H1 (cell line): ENCODE data around the gene USP3. TPM values are rescaled to one million over a fixed set of nuclear protein-coding genes. Genes with fewer than 3 reads are reported as not detected.

Experiments used
- CTCF ChIA-PET: fragments of 300-600 bp; sonication (Branson Sonifier 250); formaldehyde crosslinking; loops from one replicate; lab custom pipeline; 2021; ENCODE audit not compliant: partially characterized antibody; lab: Charles Lee
- POLR2A ChIA-PET: fragments of 300-600 bp; sonication (Branson Sonifier 250); formaldehyde crosslinking; loops from one replicate; lab custom pipeline; 2021; ENCODE audit warnings: inconsistent platforms; ENCODE audit not compliant: partially characterized antibody; lab: Charles Lee
- DNase-seq, 2 experiments: peaks; one replicate each; pipeline versions ENCODE4 v3.0.0 to v3.0.0-alpha.2; 2010 to 2022; ENCODE audit warnings: low spot score in 2 of 2, low read depth in 1 of 2, mixed read lengths in 1 of 2
- FAIRE-seq: peaks from 2 replicates; lab custom pipeline; 2011; peaks lifted over from hg19 to GRCh38; lab: Jason Lieb, UNC
- H2AFZ ChIP-seq: 2 replicates; pipeline ENCODE4 v1.8.1; 2012; ENCODE audit warnings: low read length, inconsistent platforms
- H2AK5ac ChIP-seq: 2 replicates; pipeline ENCODE4 v1.6.1; 2013; ENCODE audit warnings: low read depth, low read length
- H2BK120ac ChIP-seq: replicated peaks from 2 replicates; pipeline ENCODE3; 2013; ENCODE audit warnings: low read depth, low read length, inconsistent platforms
- H2BK12ac ChIP-seq: 2 replicates; pipeline ENCODE4 v1.6.1; 2013; ENCODE audit warnings: low read depth, low read length
- H2BK15ac ChIP-seq: 2 replicates; pipeline ENCODE4 v1.6.1; 2013; ENCODE audit warnings: low read length
- H2BK20ac ChIP-seq: 2 replicates; pipeline ENCODE4 v1.6.1; 2013; ENCODE audit warnings: low read length
- H2BK5ac ChIP-seq: 2 replicates; pipeline ENCODE4 v1.6.1; 2013; ENCODE audit warnings: low read depth, low read length
- H3K14ac ChIP-seq: 2 replicates; pipeline ENCODE4 v1.6.1; 2013; ENCODE audit warnings: inconsistent platforms; ENCODE audit not compliant: insufficient read length
- H3K18ac ChIP-seq: 2 replicates; pipeline ENCODE4 v1.6.1; 2013; ENCODE audit warnings: low read length; ENCODE audit errors: extremely low read depth
- H3K23ac ChIP-seq: 2 replicates; pipeline ENCODE4 v1.6.1; 2013; ENCODE audit warnings: inconsistent platforms; ENCODE audit not compliant: insufficient read length
- H3K23me2 ChIP-seq: 2 replicates; pipeline ENCODE4 v1.6.1; 2013; ENCODE audit warnings: low read depth, low read length
- H3K27ac ChIP-seq: 2 replicates; pipeline ENCODE4 v1.6.1; 2011; ENCODE audit warnings: low read depth, low read length, inconsistent platforms
- H3K27me3 ChIP-seq, 4 experiments: replicated peaks in 1 of 4; 1 replicate in 1 of 4; 2 replicates in 3 of 4; pipeline versions ENCODE4 v1.6.1 to v1.8.1; 2011 to 2013; ENCODE audit warnings: low read length in 3 of 4, mild to moderate bottlenecking in 3 of 4, inconsistent platforms in 2 of 4, mixed read lengths in 2 of 4, moderate library complexity in 1 of 4; ENCODE audit not compliant: control insufficient read depth in 3 of 4, insufficient read depth in 3 of 4; ENCODE audit errors: extremely low read depth in 1 of 4
- H3K36me3 ChIP-seq, 4 experiments: 2 replicates each; pipeline versions ENCODE4 v1.6.1 to v1.8.1; 2011 to 2013; ENCODE audit warnings: mild to moderate bottlenecking in 4 of 4, low read length in 3 of 4, moderate library complexity in 2 of 4, control low read depth in 1 of 4, inconsistent platforms in 1 of 4; ENCODE audit not compliant: insufficient read depth in 4 of 4, control insufficient read depth in 2 of 4
- H3K4ac ChIP-seq: replicated peaks from 2 replicates; pipeline ENCODE3; 2013; ENCODE audit warnings: low read length, low read depth, mixed read lengths, inconsistent platforms; ENCODE audit not compliant: insufficient read length
- H3K4me1 ChIP-seq, 4 experiments: replicated peaks in 1 of 4; 1 replicate in 1 of 4; 2 replicates in 3 of 4; pipeline versions ENCODE4 v1.6.1 to v1.8.1; 2011 to 2013; ENCODE audit warnings: low read length in 3 of 4, inconsistent platforms in 2 of 4, mixed read lengths in 1 of 4; ENCODE audit not compliant: insufficient read depth in 4 of 4, control insufficient read depth in 3 of 4
- H3K4me2 ChIP-seq, 2 experiments: 2 replicates each; pipeline versions ENCODE4 v1.6.1 to v1.8.1; 2011 to 2013; ENCODE audit warnings: low read depth in 2 of 2, low read length in 2 of 2, control low read depth in 1 of 2, inconsistent platforms in 1 of 2, mild to moderate bottlenecking in 1 of 2; ENCODE audit not compliant: insufficient read depth in 1 of 2
- H3K4me3 ChIP-seq, 4 experiments: fragments of 200-600, 300-600 bp in 1 of 4; sonication (generic), shearing (Covaris generic), sonication (Bioruptor Twin) in 1 of 4; 2 replicates each; pipeline versions ENCODE4 v1.5.1 to v1.8.1; 2011 to 2016; ENCODE audit warnings: low read length in 4 of 4, low read depth in 3 of 4, control low read depth in 2 of 4, inconsistent platforms in 2 of 4, mild to moderate bottlenecking in 2 of 4, mixed read lengths in 1 of 4, moderate library complexity in 1 of 4; ENCODE audit not compliant: insufficient read depth in 2 of 4; ENCODE audit errors: extremely low read depth in 1 of 4
- H3K56ac ChIP-seq: replicated peaks from 2 replicates; pipeline ENCODE3; 2013; ENCODE audit warnings: low read depth, mild to moderate bottlenecking, mixed read lengths, low read length, inconsistent platforms; ENCODE audit not compliant: insufficient read length
- H3K79me1 ChIP-seq: 2 replicates; pipeline ENCODE4 v1.6.1; 2013; ENCODE audit warnings: low read depth, low read length, control low read depth
- H3K79me2 ChIP-seq, 2 experiments: 2 replicates each; pipeline versions ENCODE4 v1.6.1 to v1.8.1; 2012 to 2013; ENCODE audit warnings: low read length in 2 of 2, mild to moderate bottlenecking in 2 of 2, inconsistent platforms in 1 of 2; ENCODE audit not compliant: insufficient read depth in 2 of 2, control insufficient read depth in 1 of 2
- H3K9ac ChIP-seq, 4 experiments: replicated peaks in 1 of 4; 1 replicate in 1 of 4; 2 replicates in 3 of 4; pipeline versions ENCODE4 v1.6.1 to v1.8.1; 2011 to 2013; ENCODE audit warnings: low read depth in 3 of 4, low read length in 3 of 4, control low read depth in 2 of 4, mild to moderate bottlenecking in 2 of 4, moderate library complexity in 2 of 4, inconsistent platforms in 1 of 4; ENCODE audit errors: extremely low read depth in 1 of 4
- H3K9me3 ChIP-seq, 2 experiments: 2 replicates each; pipeline versions ENCODE4 v1.6.1 to v1.8.1; 2012 to 2013; ENCODE audit warnings: mild to moderate bottlenecking in 2 of 2, moderate library complexity in 2 of 2, control low read depth in 1 of 2, inconsistent platforms in 1 of 2, low read depth in 1 of 2, low read length in 1 of 2, mixed read lengths in 1 of 2; ENCODE audit not compliant: insufficient read depth in 2 of 2
- H4K20me1 ChIP-seq, 2 experiments: replicated peaks in 1 of 2; 2 replicates each; pipeline versions ENCODE3 to v1.8.1; 2011 to 2013; ENCODE audit warnings: inconsistent platforms in 2 of 2, low read length in 2 of 2, mild to moderate bottlenecking in 1 of 2; ENCODE audit not compliant: insufficient read depth in 2 of 2, control insufficient read depth in 1 of 2
- H4K5ac ChIP-seq: 2 replicates; pipeline ENCODE4 v1.6.1; 2013; ENCODE audit warnings: low read length, low read depth, mixed read lengths, inconsistent platforms; ENCODE audit not compliant: insufficient read length
- H4K8ac ChIP-seq: 2 replicates; pipeline ENCODE4 v1.8.0; 2013; ENCODE audit warnings: mild to moderate bottlenecking, moderate library complexity, low read length, inconsistent platforms; ENCODE audit not compliant: insufficient read depth; ENCODE audit errors: extremely low read depth
- H4K91ac ChIP-seq: replicated peaks from 2 replicates; pipeline ENCODE3; 2013; ENCODE audit warnings: low read length, mixed read lengths, inconsistent platforms; ENCODE audit not compliant: insufficient read length
- JUND ChIP-seq: IDR thresholded peaks from 2 replicates; pipeline ENCODE4 v1.6.1; 2011; ENCODE audit warnings: mild to moderate bottlenecking, improper control_type of control experiment, low read length
- KDM1A ChIP-seq: fragments of 200-600, 300-600 bp; sonication (generic); IDR thresholded peaks from 2 replicates; pipeline ENCODE4 v1.7.1; 2016; ENCODE audit warnings: mild to moderate bottlenecking, low read length, borderline replicate concordance
- KDM5A ChIP-seq: fragments of 200-600 bp; IDR thresholded peaks from 2 replicates; pipeline ENCODE4 v1.7.1; 2012; ENCODE audit warnings: mild to moderate bottlenecking, low read length, inconsistent platforms, mixed read lengths
- MAX ChIP-seq: IDR thresholded peaks from 2 replicates; pipeline ENCODE4 v1.6.1; 2012; ENCODE audit warnings: inconsistent platforms
- RFX5 ChIP-seq: IDR thresholded peaks from 2 replicates; pipeline ENCODE4 v1.6.1; 2011; ENCODE audit warnings: low read depth, low read length, improper control_type of control experiment, borderline replicate concordance
- RNF2 ChIP-seq: fragments of 200-900, 300-1000 bp; sonication (generic); IDR thresholded peaks from 2 replicates; pipeline ENCODE4 v1.7.1; 2016; ENCODE audit warnings: borderline replicate concordance, low read depth, mild to moderate bottlenecking, antibody characterized with exemption, low read length; ENCODE audit not compliant: poor library complexity, severe bottlenecking; ENCODE audit errors: missing control alignments
- RXRA ChIP-seq: IDR thresholded peaks from 2 replicates; pipeline ENCODE4 v1.6.1; 2011; ENCODE audit warnings: low read depth, mild to moderate bottlenecking, low read length, moderate library complexity; ENCODE audit not compliant: insufficient read depth
- SAP30 ChIP-seq: fragments of 300-600 bp; sonication (generic); IDR thresholded peaks from 2 replicates; pipeline ENCODE4 v1.7.1; 2012; ENCODE audit warnings: low read length, moderate library complexity, mild to moderate bottlenecking, inconsistent platforms; ENCODE audit not compliant: insufficient read depth, insufficient replicate concordance
- SIX5 ChIP-seq: IDR thresholded peaks from 2 replicates; pipeline ENCODE4 v1.6.1; 2011; ENCODE audit warnings: mild to moderate bottlenecking, low read depth, low read length
- SP2 ChIP-seq: IDR thresholded peaks from 2 replicates; pipeline ENCODE4 v1.6.1; 2012; ENCODE audit warnings: mild to moderate bottlenecking, low read length, inconsistent platforms
- SP4 ChIP-seq: IDR thresholded peaks from 2 replicates; pipeline ENCODE4 v1.6.1; 2012; ENCODE audit warnings: low read length, inconsistent platforms
- SUZ12 ChIP-seq: fragments of 200-600 bp; sonication (generic); IDR thresholded peaks from 2 replicates; pipeline ENCODE4 v1.6.1; 2012; ENCODE audit warnings: mild to moderate bottlenecking, inconsistent platforms, low read length, moderate library complexity, mixed read lengths
- TBP ChIP-seq: IDR thresholded peaks from 2 replicates; pipeline ENCODE4 v1.6.1; 2011; ENCODE audit warnings: low read depth, low read length, improper control_type of control experiment
- TCF12 ChIP-seq: IDR thresholded peaks from 2 replicates; pipeline ENCODE4 v1.6.1; 2011; ENCODE audit warnings: low read depth, mild to moderate bottlenecking, low read length
- WGBS, 2 experiments: shearing (Covaris generic) in 1 of 2; methylation state at CpG; one replicate each; pipeline versions ENCODE4 v1.1.6 to v1.1.7; 2013 to 2015; ENCODE audit warnings: low lambda C conversion rate in 2 of 2, mixed read lengths in 2 of 2, inconsistent platforms in 1 of 2, low coverage in 1 of 2, missing lambda C conversion rate in 1 of 2; ENCODE audit not compliant: insufficient replicate concordance in 2 of 2, insufficient coverage in 1 of 2, insufficient read length in 1 of 2; ENCODE audit errors: extremely low coverage in 1 of 2, missing lambda C conversion rate in 1 of 2; 5-methylcytosine and 5-hydroxymethylcytosine counted together
- polyA plus RNA-seq, 7 experiments: library from polyadenylated mRNA; depleted of rRNA in 3 of 7; stranded (reverse) in 5 of 7; unstranded in 2 of 7; fragments of >200 nt in 5 of 7; fragments of 200-250 nt in 2 of 7; gene quantifications; 1 replicate in 5 of 7; 2 replicates in 1 of 7; 4 replicates in 1 of 7; pipeline versions ENCODE4 v1.2.1 to v1.2.3, GENCODE V29; 2011 to 2013; ENCODE audit warnings: missing spikeins in 2 of 7, mixed read lengths in 2 of 7
- total RNA-seq: library from RNA; stranded (reverse); fragmentation: NEBNext Ultra II Directional; extraction: Animal tissue kit (Norgen Biotek cat#: 25700); gene quantifications from 2 replicates; pipeline ENCODE4 v1.2.1, GENCODE V29; 2021

USP3 gene
- total and polyA plus RNA-seq, 2 of the 8 experiments (the other 6 are each of a cell fraction or from before 2014, with no cell fraction given), result 15.5 to 16.2 TPM

GRCh38 chr15:63519041-63519440 lies 14.6 kb downstream of the USP3 start:
- Histone ChIP-seq H3K23me2 (no peaks in the 10 kb centered on the region), H3K36me3 (no peaks in the 10 kb centered on the region), H4K5ac (no peak overlapping the region), H2BK20ac (no peak overlapping the region), H3K14ac (no peak overlapping the region), H3K23ac (no peak overlapping the region), H4K20me1 (peaks cover 0 to 7% of the 10 kb centered on the region in 2 experiments), H3K9me3 (no peaks in the 10 kb centered on the region), H4K91ac (no peak overlapping the region), H2BK120ac (no peak overlapping the region), H3K4me3 (no peak overlapping the region), H3K4me1 (peaks cover 0 to 11% (median 4%) of the 10 kb centered on the region in 4 experiments; a peak in 3 of 7 replicates), H2BK12ac (no peak overlapping the region), H3K56ac (no peak overlapping the region), H2BK15ac (no peak overlapping the region), H3K9ac (no peak overlapping the region), H3K79me1 (no peaks in the 10 kb centered on the region), H3K79me2 (peaks cover 0 to 35% of the 10 kb centered on the region in 2 experiments; a peak in 1 of 4 replicates), H3K4me2 (no peak overlapping the region), H3K27me3 (peaks cover 0 to 2% (median 0%) of the 10 kb centered on the region in 4 experiments; a peak in 1 of 7 replicates), H3K27ac (no peak overlapping the region), H2BK5ac (no peak overlapping the region), H2AK5ac (no peak overlapping the region), H3K4ac (no peak overlapping the region), H3K18ac (no peak overlapping the region), H4K8ac (no peak overlapping the region), H2AFZ (no peak overlapping the region)
- no peak for FAIRE-seq
- DNase-seq, result no peak
- TF ChIP-seq SP2 (no peak), JUND (no peak), MAX (no peak), SAP30 (no peak), TBP (no peak), SIX5 (no peak), KDM5A (no peak), SUZ12 (no peak), SP4 (no peak), KDM1A (no peak), RFX5 (no peak), TCF12 (no peak), RXRA (no peak), RNF2 (no peak)
- ChIA-PET POLR2A (interaction anchor here (0.6 to 1.4 kb wide), 2 partner anchors 12 to 14 kb away, joined by 3 to 4 read pairs; no protein-coding TSS in a partner anchor), CTCF (interaction anchor here (0.7 to 3.2 kb wide), 4 partner anchors 9 to 187 kb away, joined by 3 to 21 read pairs (median 4); no protein-coding TSS in a partner anchor)
- 92% methylated on average over 4 of the region's 4 CpGs; no CpG with 5 or more reads in 1 of the 2 experiments for WGBS, 2 experiments
